B cell (primary cell): ENCODE measurements around the gene ZC3H10.

Source experiments
- EZH2 ChIP-seq: IDR thresholded peaks from 2 replicates; pipeline ENCODE4 v1.6.1; 2012; ENCODE audit warnings: borderline replicate concordance, low read depth, mild to moderate bottlenecking, moderate library complexity, low read length; ENCODE audit not compliant: insufficient read depth, poor library complexity, severe bottlenecking
- TF ChIP-seq, protein P1 (sequence below): fragments of 200-600 bp; IDR thresholded peaks from one replicate; pipeline ENCODE4 v1.8.0; 2022; ENCODE audit warnings: antibody characterized with exemption, mild to moderate bottlenecking

DNA sequence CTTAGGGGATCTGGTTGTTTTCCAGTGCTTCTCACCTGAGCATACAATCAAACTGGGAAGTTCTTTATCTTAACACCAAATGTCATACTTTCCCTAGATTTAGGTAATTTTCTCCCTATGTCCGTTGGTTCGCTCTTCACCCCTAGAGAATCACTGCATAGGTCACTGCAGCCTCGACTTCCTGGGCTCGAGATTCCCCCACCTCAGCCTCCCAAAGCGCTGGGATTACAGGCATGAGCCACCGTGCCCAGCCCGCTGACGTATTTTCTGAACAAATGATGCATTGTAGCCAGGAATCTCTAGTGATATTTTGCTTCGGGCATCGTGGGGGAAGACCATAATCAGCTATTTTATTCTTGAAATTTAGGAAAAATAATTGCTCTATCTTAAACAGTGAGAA lies 2.7 kb upstream of the ZC3H10 start:
- TF ChIP-seq EZH2 = no peak
- TF ChIP-seq, protein P1, sequence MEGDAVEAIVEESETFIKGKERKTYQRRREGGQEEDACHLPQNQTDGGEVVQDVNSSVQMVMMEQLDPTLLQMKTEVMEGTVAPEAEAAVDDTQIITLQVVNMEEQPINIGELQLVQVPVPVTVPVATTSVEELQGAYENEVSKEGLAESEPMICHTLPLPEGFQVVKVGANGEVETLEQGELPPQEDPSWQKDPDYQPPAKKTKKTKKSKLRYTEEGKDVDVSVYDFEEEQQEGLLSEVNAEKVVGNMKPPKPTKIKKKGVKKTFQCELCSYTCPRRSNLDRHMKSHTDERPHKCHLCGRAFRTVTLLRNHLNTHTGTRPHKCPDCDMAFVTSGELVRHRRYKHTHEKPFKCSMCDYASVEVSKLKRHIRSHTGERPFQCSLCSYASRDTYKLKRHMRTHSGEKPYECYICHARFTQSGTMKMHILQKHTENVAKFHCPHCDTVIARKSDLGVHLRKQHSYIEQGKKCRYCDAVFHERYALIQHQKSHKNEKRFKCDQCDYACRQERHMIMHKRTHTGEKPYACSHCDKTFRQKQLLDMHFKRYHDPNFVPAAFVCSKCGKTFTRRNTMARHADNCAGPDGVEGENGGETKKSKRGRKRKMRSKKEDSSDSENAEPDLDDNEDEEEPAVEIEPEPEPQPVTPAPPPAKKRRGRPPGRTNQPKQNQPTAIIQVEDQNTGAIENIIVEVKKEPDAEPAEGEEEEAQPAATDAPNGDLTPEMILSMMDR = no peak
